GM21381 (cell line): ENCODE measurements around the gene TGM6.

ENCODE experiments used
- ATAC-seq: cut with Tn5 transposase; IDR thresholded peaks from one replicate; pipeline ENCODE4 v1.9.1; 2021; ENCODE audit warnings: mild to moderate bottlenecking, moderate library complexity; ENCODE audit not compliant: unreplicated experiment

The TGM6 gene

DNA sequence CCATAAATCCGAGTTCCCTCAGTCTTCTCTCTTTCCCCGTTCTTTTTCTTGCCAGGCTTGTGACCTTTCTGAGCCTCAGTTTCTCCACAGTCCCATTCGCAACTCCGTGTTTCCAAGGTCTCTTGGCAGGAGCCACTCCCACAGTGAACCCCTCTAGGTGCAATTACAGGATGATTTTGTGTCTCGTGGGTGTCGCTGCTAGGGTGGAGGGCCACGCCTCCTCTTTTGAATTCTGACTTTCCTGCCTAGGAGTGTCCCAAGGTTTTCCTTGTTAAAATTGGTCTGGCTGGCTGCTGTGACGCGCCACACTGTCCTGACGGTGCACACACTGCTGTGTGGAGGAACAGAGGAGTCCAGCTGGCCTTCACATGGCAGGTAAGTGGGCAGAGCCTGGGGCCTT is at the start of gene TGM6:
Gene TGM6 (plus strand): TSS at position 301 of the 400 bp plus-strand sequence. CDS start 68 bp downstream, at position 369.
- no peak for ATAC-seq

DNA sequence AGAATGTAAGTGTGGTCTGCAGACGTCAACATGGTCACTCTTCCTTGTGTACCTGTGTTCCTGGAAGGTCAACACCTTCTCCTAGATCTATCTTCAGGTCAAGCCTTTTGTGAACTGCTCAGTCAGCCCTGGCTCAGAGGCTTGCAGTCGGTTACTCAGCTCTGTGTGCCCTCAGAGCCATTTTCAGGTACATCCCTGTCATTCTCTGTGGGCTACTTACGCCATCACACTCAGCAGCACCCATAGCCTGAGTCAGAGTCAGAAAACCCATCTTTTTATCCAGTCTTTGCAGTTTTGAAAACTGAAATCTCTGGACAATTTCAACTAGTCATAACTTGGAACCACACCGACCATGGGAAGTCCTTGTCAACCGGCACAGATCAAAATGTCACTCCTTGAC is 49.6 kb upstream of the TGM6 start:
- ATAC-seq = no peak

DNA sequence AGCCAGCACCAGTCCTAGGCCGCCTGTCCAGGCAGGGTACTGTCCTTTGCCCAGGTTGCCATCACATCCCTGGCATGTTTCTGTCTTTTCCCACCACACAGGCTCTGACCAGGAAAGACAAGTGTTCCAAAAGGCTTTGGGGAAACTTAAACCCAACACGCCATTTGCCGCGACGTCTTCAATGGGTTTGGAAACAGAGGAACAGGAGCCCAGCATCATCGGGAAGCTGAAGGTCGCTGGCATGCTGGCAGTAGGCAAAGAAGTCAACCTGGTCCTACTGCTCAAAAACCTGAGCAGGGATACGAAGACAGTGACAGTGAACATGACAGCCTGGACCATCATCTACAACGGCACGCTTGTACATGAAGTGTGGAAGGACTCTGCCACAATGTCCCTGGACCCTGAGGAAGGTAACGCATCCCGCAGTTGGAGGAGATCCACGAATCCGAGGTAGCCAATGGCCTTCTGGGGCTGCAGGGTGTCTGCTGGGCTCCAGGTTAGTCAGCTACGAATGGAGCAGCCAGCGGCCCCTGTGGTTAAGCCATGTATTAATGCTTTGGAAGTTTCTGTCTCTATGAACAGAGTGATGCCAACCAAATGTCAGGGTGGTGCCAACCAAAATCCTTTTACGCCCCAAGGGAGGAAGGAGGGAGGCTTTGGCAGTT is 48.7 kb upstream of the TGM6 start:
- ATAC-seq = no peak

DNA sequence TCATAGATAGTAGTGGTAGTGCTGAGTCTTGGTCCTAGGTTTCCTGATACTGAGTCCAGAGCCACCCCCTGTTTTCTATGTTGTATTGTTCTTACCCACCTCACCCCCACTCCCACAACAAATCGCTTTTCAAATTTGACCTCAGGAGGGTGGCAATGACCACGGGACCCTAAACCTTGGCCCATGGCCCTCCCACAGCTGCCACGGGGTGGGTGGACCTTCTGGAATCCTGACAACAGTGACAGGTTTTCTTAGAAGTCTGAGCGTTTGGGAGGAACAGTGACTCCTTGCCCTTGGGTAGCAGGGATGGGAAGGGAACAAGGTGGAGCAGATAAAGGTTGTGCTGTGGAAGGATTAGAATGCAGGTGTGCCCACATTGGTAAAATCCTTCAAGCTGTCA is 48.0 kb upstream of the TGM6 start:
- no peak for ATAC-seq

DNA sequence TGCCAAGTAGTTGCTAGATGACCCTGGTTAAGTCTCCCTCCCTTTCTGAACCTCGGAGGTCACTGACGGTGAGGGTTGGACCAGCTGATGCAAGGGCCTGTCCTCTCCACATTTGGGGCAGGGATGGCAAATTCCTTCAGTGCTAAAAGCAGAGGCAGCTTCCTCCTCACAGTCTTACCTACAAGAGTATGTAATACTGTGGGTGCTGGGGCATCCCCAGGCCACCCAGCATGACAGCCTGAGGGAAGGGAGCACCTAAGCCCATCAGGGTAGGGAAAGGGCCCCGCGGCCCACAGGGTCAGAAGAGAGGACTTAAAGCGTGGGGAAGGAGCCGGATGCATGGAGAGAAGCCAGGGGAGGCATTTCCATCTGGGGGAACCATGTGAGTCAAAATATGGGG is 46.9 kb upstream of the TGM6 start:
- no peak for ATAC-seq

DNA sequence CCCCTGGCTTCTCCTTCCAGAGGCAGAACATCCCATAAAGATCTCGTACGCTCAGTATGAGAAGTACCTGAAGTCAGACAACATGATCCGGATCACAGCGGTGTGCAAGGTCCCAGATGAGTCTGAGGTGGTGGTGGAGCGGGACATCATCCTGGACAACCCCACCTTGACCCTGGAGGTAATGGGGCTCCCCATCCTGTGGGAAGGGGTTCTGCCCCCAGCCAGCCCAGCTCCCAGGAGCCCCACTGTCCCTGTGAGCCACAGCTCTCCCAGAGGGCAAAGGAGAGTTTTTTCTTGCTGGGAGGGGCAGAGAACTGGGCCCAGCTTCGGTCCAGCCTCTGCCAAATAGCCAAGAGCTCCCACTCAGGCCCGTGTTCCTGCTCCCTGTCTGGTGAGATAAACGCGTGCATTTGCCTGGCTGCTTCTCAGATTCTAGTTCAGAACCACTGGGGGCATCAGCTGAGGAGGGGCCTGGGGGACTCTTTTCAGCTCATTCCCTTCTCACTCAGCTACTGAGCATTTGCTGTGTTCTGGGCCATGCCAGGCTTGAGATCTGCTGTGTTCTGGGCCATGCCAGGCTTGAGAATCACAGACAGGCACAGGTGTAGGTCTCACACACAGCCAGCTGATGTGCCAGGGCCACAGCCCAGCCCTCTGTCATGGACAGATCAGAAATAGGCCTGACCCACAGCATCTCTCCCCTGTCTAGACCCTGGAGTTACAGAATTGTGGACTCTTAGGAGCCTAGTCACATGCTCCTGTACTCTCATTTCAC is 45.4 kb upstream of the TGM6 start:
- ATAC-seq = no peak

DNA sequence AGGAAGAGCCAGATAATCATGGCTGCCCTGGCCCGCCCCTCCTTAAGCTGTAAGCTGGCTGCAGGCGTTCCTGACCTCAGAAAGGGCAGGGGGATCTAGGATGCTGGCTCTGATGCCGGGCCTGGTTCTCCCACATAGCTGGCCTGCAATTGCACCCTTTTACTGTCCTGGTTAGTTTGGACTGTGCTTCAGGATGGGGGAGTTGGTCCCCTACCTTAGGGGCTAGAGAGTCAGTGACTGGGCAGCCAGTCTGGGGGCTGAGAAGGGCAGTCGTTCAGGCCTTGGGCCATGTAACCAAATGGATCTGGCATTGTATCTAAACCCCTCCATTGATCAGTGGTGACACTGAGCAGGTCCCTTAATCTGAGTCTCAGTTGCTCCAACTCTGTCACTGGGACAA is 44.2 kb upstream of the TGM6 start:
- ATAC-seq = no peak

DNA sequence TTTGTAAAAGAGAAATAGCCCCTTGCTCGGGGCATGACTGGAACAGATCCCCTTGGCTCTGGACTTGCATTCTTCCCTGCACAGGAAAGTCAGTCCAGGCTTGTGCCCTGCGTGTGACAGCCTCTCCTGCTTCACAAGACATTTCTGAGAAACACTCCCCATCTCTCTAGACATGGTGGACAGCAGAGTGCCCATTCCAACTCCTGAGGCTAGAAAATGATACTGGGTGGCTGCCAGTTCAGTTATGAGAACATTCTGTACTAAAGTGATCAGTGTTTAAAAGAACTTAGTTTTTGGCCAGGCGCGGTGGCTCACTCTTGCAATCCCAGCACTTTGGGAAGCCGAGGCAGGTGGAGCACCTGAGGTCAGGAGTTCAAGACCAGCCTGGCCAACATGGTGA is 43.6 kb upstream of the TGM6 start:
- no peak for ATAC-seq

DNA sequence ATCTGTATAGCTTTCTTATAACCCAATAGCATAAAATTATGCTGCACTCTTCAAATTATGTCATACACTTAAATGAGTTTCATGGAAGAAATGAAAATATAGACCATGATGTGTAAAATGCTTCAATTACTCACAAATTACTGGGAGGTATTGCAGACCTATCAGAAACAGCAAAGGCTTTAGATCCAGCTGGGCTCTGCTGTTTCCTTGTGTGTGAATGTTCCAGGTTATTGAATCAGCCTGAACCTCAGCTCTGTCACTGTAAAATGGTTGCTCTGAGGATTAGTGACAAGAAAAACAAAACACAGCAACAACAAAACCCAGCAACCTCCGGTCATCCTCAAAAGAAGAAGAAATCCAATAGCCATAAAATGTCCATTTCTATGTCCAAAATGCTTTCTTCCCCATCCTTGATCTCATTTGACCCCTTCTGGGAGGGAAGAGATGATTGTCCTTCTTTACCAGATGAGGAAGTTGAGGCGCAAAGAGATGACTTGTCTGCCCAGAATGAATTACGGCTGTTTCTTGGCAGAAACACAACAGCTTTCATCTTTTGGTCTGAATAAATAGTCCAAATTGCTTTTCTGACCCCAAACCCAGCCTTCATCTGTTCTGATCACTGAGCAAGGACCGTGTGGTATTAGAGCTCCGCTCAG is 42.2 kb upstream of the TGM6 start:
- ATAC-seq = no peak

DNA sequence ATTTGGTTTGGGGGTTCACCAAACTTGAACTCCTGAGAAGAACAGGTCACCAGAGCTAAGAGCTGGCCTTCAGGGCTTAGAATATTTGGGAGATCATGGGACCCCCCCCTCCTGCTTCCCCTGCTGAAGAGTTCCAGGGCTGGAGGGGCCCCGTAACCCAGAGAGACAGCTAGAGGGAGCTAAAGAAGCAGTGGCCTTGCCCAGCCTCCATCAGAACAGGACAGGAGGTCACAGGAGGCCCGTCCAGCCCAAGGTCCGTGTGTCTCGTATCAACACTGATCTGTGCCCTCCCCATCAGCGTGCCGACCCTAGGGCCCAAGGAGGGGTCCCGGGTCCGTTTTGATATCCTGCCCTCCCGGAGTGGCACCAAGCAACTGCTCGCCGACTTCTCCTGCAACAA is 40.6 kb upstream of the TGM6 start:
- no peak for ATAC-seq

DNA sequence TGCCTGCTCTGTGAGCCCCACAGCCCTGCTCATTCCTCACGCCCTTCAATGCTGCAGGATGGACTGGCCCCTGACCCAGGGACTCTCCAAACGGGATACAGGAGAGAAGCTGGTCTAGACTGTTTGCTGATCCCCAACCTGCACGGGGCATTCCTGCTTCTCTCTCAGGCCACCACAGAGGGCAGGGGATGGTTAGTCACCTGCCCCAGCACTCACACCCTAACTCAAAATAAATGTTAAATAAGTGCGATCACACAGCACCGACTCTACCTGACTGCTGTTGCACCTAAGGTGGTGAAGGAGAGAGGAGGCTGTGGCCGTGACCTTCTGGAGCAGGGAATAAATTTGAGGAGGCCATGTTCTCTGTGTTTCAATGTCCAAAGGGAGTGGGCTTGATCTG is 39.9 kb upstream of the TGM6 start:
- ATAC-seq = no peak

DNA sequence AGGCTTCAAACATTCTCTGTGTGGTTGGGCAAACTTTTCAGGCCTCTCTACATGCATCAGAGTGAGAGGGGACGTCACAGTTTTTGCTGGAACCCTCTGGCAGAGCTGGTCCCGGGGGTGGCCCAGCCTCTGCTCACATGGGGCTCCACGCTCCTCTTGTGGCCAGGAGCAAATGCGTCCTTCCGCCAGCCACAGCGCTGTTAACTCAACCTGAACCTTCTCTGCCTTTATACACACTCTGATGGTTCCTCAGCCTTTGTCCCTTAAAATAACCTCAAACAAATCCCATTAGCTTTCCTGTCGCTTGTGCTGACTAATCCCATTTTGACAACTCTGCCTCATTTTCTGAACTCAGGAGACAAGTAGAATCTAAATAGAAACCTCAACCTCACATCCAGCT is 39.4 kb upstream of the TGM6 start:
- ATAC-seq = no peak

DNA sequence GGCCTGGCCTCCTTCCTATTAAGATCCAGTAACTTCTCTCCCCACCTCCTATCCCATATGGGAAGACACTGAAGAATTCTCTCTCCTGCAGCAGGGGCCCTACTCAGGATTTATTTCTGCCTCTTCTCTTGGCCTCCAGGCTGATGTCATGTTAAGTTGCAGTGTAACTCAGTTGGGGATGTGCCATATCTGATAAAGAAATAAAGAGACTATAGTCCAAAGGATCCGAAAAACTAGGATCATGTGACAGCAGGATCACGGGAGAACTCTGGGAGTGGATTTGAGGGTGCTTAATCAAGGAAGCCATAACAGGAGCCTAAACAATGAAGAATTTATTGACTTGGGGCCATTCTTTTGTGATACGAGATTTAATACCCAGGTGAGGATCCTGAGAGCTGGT is 38.5 kb upstream of the TGM6 start:
- ATAC-seq = no peak

DNA sequence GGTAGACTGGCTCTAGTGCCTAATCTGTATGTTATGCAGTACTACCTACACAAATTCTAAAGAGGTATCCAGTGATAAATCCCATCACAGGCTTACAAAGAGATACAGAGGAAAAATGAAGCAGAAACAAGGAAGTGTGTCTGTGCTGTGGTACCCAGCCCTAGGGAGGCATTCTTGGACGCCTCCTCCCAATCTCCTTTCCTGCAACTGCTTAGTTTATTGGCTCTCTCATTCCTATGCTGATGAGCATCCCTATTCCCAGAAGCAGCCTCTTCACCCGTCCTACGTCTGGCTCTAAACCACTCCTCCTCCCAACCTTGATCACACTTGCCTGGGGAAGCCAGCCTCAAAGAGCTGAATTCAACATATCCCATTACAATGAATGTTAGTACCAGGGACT is 34.5 kb upstream of the TGM6 start:
- no peak for ATAC-seq

DNA sequence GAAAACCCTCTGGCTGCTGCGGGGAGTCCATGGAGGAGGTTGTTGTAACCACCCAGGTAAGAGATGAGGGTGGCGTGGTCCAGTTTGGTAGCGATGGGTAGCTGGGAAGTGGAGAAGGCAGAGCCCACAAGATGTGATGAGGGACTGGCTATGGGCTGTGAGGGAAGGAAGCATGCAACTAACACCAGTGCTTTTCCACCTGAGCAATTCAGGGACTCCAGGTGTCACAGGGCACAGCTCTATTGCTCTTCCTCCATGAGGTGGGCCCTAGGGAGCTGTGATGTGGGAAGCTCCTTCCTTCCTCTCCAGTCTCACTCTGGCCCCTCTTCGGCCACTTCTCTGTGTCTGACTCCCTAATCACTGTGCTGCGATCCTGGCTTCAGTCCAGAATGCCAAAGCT is 32.4 kb upstream of the TGM6 start:
- ATAC-seq = no peak

DNA sequence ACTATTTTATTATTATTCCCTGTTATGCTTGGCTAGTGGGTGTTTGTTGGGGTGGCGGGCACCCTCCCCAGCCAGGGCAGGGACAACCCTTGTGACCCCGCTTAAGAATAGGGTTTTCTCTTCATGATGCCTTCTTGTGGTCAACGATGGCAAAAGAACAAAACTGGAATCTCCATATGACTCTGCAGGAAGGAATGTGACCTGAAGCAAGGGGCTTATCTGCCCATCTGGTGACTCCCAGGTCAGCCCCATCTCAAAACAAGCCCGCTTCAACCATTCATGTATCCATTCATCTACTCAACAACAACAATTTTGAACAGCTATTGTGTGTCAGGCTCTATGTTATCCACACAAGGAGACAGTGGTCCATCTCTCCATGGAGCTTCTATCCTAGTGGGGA is 30.9 kb upstream of the TGM6 start:
- no peak for ATAC-seq

DNA sequence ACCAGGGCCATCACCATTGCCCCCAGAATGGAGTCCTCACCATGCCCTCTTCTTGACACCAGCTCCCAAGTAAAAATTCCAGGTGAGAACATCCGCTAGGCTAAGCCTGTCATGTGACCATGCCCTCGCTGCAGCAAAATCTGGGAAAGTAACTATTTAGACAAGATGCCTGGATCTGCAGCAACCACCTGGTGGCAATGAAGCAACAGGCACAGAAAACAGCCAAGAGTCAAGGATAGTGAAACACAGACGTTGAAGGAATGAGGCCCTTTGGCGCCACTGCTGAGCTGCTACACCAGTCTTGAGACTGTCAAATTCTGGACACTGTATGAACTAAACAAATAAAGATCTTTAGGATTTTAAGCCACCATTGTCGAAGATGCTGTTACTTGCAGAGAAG is 30.1 kb upstream of the TGM6 start:
- no peak for ATAC-seq

DNA sequence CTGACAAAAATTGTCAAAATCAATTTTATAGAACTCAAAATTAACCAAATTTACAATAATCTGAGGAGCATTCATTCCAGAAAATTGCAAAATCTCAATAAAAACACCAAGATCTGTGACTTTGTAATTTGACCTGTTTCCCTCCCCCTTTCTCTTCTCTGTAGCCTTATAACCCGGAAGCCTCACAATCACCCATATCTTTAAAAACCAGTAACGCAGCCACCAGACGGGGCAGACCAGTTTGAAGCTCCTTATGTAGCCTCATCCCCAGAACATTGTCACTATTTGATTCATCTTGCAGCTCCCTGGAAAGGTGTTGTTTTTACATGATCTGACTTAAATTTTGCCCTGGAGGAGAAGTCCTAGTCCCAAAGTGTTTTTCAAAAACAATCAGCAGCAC is 27.5 kb upstream of the TGM6 start:
- ATAC-seq = no peak

DNA sequence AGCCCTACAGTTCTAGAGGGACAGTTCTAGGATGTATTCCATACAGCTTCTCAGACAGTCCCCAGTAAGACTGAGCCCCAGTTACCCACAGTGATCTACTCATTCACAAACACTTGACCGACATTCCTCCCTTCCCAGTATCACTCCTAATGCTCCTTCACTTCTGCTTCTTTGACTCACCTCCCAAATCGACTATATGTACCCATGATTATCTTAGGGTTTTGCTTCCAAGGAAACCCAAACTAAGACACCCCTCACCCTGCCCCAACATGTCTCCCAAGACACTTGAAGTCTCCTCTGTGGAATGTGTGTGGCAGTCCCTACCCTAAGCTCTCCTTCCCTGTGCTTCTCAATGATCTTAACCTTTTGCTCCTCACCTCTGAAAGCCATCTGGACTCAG is 23.6 kb upstream of the TGM6 start:
- ATAC-seq = no peak

DNA sequence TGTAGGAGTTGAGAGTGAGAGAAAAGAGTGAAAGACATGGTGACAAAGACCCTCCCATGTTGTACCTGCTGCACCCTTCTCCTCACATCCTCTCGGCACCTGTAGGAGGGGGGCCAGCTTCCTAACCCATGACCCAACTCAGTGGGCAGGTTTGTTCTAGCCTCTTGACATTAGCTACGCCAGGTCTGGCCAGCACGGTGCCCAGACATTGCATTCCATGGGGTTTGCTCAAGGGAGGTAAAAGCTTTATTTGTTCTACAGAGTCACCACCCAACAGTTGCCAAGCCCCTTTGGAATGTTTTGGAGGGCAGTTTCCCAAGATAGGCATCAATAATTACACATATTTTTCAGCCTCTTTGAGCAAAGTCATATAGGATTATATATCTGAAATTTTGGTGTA is 22.7 kb upstream of the TGM6 start:
- no peak for ATAC-seq

DNA sequence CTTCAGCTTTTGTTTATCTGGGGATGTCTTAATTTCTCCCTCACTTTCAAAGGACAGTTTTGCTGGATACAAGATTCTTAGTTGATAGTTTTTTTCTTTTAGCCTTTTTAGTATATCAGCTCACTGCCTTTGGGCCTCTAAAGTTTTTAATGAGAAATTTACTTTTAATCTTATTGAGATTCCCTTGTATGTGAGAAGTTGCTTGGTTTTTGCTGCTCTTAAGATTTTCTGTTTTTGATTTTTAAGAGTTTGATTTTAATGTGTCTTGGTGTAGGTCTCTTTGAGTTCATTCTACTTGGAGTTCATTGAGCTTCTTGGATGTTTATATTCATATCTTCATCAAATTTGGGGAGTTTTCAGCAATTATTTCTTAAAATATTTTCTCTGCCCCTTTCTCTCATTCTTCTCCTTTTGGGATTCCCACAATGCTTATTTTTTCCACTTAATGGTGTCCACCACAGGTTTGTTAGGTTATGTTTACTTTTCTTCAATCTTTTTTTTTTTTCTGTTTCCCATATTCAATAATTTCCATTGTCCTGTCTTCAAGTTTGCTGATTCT is 19.6 kb upstream of the TGM6 start:
- ATAC-seq = no peak

DNA sequence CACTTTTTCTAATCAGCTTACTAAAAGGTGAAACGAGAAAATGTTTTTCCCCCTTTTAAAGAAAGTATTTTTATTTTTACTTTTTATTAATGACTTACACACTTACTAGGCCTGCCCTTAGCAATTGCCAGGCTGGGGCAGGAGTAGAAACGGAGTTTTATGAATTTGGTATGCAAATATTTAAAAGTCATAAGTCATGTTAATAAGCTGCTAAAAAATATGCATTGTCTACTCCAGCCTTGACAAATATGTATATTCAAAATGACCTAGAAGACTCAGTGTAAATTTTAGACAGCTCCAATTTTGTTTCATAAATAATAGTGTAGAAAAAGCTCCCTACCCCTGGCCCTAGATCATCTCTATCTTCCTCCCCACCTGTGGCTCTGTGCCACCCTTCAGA is 17.5 kb upstream of the TGM6 start:
- no peak for ATAC-seq
